Prostate gland (tissue), 2 donors: ENCODE data around the gene PLPPR2. TPM values are rescaled to one million over a fixed set of nuclear protein-coding genes. Genes with fewer than 3 reads are reported as not detected.

Experiments
- DNase-seq: peaks from one replicate; pipeline ENCODE4 v3.0.0-alpha.2; 2019; ENCODE audit warnings: low spot score
- H3K27ac ChIP-seq, 2 donors: fragments of 200-600 bp; sonication (generic); 2 replicates each; pipeline ENCODE4 v1.5.1; 2017 to 2019
- H3K27me3 ChIP-seq: fragments of 200-600 bp; sonication (generic); replicated peaks from 2 replicates; pipeline ENCODE4 v1.5.1; 2019; ENCODE audit not compliant: insufficient read depth
- H3K36me3 ChIP-seq, 2 donors: fragments of 200-600 bp; sonication (generic); 1 replicate in 1 of 2; 2 replicates in 1 of 2; pipeline versions ENCODE4 v1.5.1 to v1.8.1; 2017 to 2019
- H3K4me1 ChIP-seq: fragments of 200-600 bp; sonication (generic); replicated peaks from 2 replicates; pipeline ENCODE4 v1.5.1; 2019
- H3K4me3 ChIP-seq, 2 donors: fragments of 200-600 bp; sonication (generic); 2 replicates each; pipeline ENCODE4 v1.5.1; 2017 to 2019
- H3K9me3 ChIP-seq: fragments of 200-600 bp; sonication (generic); 2 replicates; pipeline ENCODE4 v1.5.1; 2017
- CTCF ChIP-seq, 4 experiments: fragments of 200-600 bp in 2 of 4; fragments of 450-650 bp in 2 of 4; sonication (generic) in 2 of 4; IDR thresholded peaks; 1 replicate in 3 of 4; 2 replicates in 1 of 4; pipeline ENCODE4 v1.5.1; 2016 to 2019; ENCODE audit warnings: antibody characterized with exemption in 4 of 4, mild to moderate bottlenecking in 2 of 4, moderate library complexity in 2 of 4
- POLR2A ChIP-seq: fragments of 450-650 bp; IDR thresholded peaks from one replicate; pipeline ENCODE4 v1.6.1; 2016; ENCODE audit warnings: antibody characterized with exemption, mild to moderate bottlenecking
- POLR2AphosphoS5 ChIP-seq: sonication (generic); formaldehyde crosslinking; IDR thresholded peaks from one replicate; pipeline ENCODE4 v1.6.1; 2017; ENCODE audit warnings: antibody characterized with exemption
- WGBS: methylation state at CpG from one replicate; pipeline ENCODE4 v1.1.5; 2018; 5-methylcytosine and 5-hydroxymethylcytosine counted together
- intact Hi-C: fragments of 100-400 bp; cut with DNase I; formaldehyde crosslinking; loops from one replicate; pipeline ENCODE4 v1.14.2; 2022
- total RNA-seq, 2 donors: library from RNA; depleted of rRNA; stranded (reverse); fragments of >200 nt; gene quantifications; one replicate each; pipeline ENCODE4 v1.1.0, GENCODE V29; 2016

Gene PLPPR2
- total RNA-seq, 2 donors from 2014 or later = 33.9 to 86.1 TPM

DNA sequence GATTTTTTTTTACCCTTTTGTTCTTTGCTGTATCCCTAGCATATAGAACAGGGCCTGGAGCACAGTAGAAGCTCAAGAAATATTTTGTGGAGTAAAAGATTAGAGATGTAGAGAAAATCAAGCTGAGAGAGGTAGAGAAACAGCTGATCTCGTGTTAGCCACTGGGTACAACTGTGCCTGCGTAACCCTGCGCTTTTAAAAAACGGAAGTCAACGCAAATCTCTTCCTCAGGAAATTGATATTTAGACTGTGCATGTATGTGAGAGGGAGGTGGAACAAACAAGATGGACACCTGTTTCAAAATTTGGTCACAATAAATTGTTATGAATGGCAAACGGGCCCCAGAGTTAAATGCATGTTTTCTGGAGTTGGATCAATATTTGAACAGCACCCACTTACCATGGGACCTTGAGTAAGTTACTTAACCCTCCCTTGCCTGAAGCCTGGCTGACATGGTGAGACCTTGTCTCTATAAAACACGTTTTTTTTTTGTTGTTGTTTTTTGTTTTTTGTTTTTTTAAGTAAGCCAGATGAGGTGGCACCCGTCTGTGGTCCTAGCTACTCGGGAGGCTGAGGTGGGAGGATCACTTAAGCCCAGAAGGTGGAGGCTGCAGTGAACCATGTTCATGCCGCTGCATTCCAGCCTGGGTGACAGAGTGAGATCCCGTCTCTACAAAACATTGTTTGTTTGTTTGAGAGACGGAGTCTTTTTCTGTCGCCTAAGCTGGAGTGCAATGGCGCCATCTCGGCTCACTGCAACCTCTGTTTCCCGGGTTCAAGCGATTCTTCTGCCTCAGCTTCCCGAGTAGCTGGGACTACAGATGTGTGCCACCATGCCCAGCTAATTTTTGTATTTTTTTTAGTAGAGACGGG lies 32.2 kb downstream of the PLPPR2 start:
- no peaks in the 10 kb centered on the region for H3K27me3 ChIP-seq
- H3K4me1 ChIP-seq = peaks cover 7% of the 10 kb centered on the region
- no peak overlapping the region for H3K27ac ChIP-seq
- intact Hi-C loops = loop anchor here (10.0 kb wide), 1 partner anchor 197 kb away; no protein-coding TSS in a partner anchor
- H3K36me3 ChIP-seq = no peaks in the 10 kb centered on the region
- H3K4me3 ChIP-seq = no peak overlapping the region
- DNase-seq = no peak
- 77% methylated on average over 19 of the region's 19 CpGs for WGBS
- no peaks in the 10 kb centered on the region for H3K9me3 ChIP-seq
- TF ChIP-seq POLR2A = no peak
- no peak for TF ChIP-seq POLR2AphosphoS5
- TF ChIP-seq CTCF (IDR thresholded peaks at IDR 0.05) = no peak

GRCh38 chr19:11390359-11390758 lies 35.1 kb downstream of the PLPPR2 start:
- 90% methylated on average over 2 of the region's 2 CpGs for WGBS
- H3K4me1 ChIP-seq = no peaks in the 10 kb centered on the region
- intact Hi-C loops = no loop called here

GRCh38 chr19:11390933-11391680 lies 35.9 kb downstream of the PLPPR2 start:
- H3K36me3 ChIP-seq = no peaks in the 10 kb centered on the region

More at GRCh38 chr19:11390359-11390758, 35.1 kb downstream of the PLPPR2 start:
- H3K27ac ChIP-seq = no peak overlapping the region
- DNase-seq = no peak
- no peaks in the 10 kb centered on the region for H3K9me3 ChIP-seq
- H3K4me3 ChIP-seq = no peak overlapping the region
- TF ChIP-seq POLR2A (no peak), CTCF (IDR thresholded peaks at IDR 0.05) (no peak), POLR2AphosphoS5 (no peak)
- H3K36me3 ChIP-seq = no peaks in the 10 kb centered on the region
- no peaks in the 10 kb centered on the region for H3K27me3 ChIP-seq

GRCh38 chr19:11397089-11397610 lies 41.9 kb downstream of the PLPPR2 start:
- H3K27ac ChIP-seq = no peak overlapping the region
- no peak for DNase-seq
- TF ChIP-seq POLR2AphosphoS5 (no peak), POLR2A (no peak), CTCF (IDR thresholded peaks at IDR 0.05) (no peak)
- no peak overlapping the region for H3K4me3 ChIP-seq
- intact Hi-C loops = no loop called here
- H3K9me3 ChIP-seq = no peaks in the 10 kb centered on the region
- H3K27me3 ChIP-seq = no peaks in the 10 kb centered on the region
- H3K4me1 ChIP-seq = no peaks in the 10 kb centered on the region
- no peaks in the 10 kb centered on the region for H3K36me3 ChIP-seq
- 87% methylated on average over 22 of the region's 22 CpGs for WGBS

More at GRCh38 chr19:11390933-11391680, 35.9 kb downstream of the PLPPR2 start:
- DNase-seq = no peak
- intact Hi-C loops = no loop called here
- Histone ChIP-seq H3K27ac (no peak overlapping the region), H3K27me3 (no peaks in the 10 kb centered on the region), H3K4me1 (no peaks in the 10 kb centered on the region), H3K9me3 (no peaks in the 10 kb centered on the region), H3K4me3 (no peak overlapping the region)
- TF ChIP-seq POLR2A (no peak), CTCF (IDR thresholded peaks at IDR 0.05) (no peak), POLR2AphosphoS5 (no peak)
- 88% methylated on average over 4 of the region's 4 CpGs for WGBS
